CD4-positive, alpha-beta T cell treated with Interleukin-15 for 1 hour (primary cell): ENCODE results near the gene NUP98.

Experiments
- DNase-seq: peaks from one replicate; pipeline ENCODE4 v3.0.0-alpha.2; 2020

Gene NUP98

DNA sequence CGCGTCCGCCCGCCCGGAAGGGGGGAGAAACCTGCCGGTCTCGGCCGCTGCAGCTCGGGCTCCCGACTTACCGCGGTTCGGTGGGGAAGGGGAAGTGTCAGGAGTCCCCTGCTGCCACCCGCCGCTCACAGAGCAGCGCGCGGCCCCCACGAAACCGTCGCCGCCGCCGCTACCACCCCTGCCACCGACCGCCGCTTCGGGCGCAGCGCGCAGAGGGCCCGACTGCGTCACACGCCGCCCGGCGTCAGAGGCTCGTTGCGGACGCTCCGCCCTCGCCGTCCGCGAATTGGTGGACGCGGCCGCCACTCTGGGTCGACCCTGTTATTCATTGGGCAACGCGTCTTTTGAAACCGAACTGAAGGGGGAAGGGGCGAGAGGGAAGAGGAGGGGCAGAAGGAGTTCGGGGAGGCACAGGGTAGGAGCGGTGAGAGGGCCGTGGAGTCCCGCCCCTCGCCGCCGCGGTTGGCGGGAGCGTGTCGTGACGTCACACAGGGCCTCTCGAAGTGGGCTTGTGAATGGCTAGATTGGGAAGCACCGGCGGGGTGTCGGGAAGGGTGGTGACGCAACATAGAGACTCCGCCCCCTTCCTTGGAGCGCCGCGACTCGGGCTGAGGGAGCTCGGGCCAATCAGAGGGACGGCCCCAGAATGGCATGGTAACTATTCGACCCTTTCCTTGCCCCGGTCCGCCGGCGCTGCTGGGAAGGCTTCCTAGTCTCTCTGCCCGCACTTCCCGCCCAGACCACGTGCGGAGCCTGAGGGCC is at the start of gene NUP98:
Gene NUP98, minus strand, starts transcription at position 226 of the 762 bp plus-strand sequence. CDS start 15,437 bp downstream, outside the sequence.
- DNase-seq = peak; percentile 100

DNA sequence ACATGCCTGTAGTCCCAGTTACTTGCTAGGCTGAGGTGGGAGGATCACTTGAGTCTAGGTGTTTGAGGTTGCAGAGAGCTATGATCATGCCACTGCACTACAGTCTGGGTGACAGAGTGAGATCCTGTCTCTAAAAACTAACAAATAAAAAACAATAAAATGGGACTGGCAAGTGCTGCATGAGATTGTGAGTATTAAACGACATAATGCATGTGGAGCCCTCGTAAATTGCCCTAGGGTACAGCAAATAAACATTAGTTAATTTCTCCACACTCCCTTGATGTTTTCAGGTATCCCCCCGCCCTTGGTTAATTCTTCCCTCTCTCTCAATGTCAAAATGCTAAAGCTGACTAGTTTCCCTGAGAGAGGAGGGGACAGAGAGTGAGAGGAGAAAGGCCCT is 48.3 kb upstream of the NUP98 start:
- no peak for DNase-seq

DNA sequence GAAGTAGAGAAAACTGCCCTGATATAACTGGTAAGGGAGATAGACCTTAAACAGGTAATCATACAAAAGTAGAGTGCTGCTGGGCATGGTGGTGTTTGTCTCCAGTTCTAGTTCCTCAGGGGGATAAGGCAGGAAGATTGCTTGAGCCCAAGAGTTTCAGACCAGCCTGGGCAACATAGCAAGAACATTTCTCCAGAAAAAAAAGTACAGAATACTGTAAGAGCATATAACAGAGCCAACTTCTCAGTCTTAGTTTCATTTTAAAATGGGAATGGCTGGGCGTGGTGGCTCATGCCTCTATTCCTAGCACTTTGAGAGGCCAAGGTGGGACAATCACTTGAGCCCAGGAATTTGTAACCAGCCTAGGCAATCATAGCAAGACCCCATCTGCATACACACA is 47.9 kb upstream of the NUP98 start:
- DNase-seq = no peak

DNA sequence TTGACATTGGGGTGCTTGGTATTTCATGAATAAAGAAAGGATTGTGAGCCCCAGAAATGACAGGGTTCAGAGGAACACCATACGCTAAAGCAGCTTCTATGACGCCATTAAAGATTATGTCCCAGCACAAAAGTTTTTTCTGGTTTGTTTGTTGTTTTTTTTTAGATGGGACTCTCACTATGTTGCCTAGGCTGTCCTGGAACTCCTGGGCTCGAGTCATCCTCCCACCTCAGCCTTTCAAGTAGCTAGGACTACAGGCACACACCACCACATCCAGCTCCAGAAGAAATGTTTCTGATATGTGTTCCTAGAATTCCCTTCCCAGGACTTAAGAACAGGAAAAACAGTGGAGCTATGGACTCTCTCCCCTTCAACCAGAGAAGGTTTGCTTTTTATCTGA is 46.0 kb upstream of the NUP98 start:
- DNase-seq = no peak

DNA sequence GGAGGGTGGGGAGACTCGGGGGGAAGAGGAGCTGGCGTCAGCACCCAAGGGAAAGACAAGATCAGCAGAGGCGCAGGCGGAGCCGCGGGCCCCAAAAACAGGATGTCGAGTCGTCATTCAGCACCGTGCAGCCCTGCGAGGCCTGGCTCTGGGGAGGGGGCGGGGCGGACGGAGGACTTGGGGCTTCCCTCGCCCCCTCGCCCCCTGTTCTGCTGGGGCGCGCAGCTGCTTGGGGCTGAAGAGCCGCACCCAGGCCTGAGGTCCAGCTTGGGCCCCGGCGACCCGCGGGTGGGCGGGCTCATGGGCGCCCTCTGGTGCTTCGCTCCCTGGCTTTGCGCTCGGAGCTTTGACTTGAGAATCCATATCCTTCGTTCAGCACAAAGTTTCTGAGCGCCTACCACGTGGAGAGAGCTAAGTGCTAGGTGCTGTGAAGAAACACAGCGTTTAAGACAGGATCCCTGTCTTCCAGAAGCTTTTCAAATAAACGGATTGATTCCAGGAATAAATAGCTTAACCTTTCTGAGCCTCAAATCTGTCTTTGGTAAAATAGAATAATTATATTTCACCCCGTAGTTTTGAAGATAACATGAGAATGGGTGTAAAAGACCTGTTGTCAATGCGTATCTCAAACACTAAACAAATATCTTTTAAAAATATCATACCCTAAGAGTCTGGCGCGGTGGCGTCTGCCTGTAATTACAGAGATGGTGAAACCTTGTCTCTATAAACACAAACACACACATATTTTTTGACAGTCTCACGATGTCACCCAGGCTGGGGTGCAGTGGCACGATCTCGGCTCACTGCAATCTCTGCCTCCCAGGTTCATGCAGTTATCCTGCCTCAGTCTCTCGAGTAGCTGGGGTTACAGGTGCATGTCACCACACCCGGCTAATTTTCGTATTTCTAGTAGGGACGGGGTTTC is 44.3 kb upstream of the NUP98 start:
- DNase-seq = peak; percentile 98

DNA sequence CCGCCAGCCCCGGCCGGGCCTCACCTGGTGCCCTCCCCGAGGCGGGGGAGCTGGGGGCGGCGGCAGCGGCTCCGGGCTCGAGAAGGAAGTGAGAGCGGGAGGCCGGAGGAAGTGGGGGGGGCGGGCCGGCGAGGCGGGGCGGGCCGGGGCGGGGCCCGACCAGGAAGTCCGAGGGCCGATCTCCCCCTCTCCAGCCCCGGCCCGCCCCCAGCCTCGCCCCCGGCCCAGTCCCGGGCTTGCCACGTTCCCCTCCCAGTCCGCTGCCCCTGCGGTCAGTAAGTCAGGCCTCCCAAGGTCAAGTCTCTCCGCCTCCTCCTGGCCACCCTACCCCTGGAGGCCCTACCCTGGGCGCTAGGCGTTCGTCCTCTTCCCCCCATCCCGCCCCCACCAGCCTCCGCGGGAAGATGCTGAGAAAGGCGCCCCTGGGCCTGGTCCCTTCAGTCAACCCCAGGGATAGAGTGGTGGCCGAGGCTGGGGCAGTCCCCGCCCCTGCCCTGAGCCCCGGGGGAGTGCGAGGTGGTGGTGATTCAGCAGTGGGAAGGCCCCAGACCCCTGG is 43.6 kb upstream of the NUP98 start, which contains the start of gene RHOG:
Gene RHOG, minus strand, starts transcription at position 90 of the 556 bp plus-strand sequence. CDS start 12,821 bp downstream, outside the sequence.
- no peak for DNase-seq

DNA sequence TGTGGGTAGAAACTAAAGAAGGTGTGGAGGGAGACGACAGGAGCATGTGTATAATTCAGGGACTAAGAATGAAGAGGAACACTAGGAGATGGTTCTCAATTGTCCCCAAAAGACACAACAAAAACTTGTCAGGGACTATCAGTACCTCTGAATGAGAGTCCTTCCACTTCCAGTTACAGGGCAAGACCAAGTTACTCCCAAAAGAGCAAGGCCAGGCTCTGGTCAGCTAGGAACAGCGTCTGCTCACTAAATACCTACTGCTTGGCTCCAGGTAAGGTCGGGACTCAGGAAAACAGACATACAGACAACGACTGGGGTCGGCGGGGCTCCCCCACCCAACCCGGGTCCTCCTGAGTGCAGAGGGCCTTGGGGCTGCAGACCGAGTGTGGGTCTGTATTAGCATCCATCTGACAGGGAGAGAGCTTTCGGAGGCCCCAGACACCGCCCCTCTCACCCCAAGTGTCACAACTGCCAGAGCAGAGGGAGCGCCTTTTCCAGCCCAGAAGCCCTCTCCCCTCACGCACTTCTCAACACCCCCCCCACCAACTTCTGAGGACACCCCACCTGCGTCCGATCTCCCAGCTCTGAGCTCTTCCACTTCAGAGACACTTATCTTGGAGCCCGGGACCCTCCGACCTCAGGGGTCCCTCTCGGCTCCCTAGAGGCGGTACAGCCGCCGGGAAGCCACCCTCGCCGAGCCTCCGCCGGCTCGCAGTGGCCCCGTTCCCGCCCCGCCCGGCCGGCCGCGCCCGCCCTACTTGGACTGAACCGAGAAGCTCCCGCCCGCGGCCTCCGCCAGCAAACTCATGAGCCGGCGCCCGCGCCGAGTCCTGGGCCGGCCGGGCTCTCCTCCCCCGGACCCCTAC is 42.9 kb upstream of the NUP98 start:
- peak; percentile 38 for DNase-seq

DNA sequence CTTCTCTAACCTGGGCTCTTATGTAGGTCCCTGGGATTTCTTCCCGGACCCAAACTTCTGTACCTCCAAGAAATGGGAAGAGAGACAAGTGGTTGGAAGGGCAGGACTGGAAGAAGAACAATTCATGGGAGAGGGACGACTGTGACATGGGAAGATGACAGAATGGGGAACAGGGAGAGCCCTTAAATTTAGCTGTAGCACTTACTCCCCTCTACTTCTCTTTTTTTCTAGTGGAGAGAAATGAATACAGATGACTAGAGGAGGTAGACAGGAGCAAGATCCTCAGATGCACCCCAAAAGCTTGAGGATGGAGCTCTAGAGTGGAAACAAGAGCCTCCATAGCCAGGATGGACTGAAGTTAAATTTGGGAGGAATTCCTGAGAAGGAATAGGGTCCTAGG is 41.1 kb upstream of the NUP98 start:
- DNase-seq = no peak

DNA sequence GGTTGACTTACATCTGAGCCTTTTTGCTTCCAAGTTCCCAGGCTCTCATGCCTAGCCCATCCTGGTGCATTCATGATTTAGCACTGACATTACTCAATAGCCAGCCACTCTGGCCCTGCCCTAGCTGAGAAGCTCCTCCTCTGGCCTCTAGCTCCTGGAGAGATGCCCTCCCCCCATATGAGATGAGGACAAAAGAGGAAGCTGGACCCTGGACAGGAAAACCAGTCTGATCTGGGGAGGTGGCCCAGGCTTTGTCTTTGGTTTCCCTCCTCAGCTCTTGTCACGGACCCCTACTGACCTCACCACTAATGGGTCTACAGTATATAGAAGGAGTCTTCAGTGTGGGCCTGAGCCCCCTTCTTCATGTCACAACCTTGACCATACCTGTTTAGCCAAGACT is 40.4 kb upstream of the NUP98 start:
- DNase-seq = peak; percentile 70

DNA sequence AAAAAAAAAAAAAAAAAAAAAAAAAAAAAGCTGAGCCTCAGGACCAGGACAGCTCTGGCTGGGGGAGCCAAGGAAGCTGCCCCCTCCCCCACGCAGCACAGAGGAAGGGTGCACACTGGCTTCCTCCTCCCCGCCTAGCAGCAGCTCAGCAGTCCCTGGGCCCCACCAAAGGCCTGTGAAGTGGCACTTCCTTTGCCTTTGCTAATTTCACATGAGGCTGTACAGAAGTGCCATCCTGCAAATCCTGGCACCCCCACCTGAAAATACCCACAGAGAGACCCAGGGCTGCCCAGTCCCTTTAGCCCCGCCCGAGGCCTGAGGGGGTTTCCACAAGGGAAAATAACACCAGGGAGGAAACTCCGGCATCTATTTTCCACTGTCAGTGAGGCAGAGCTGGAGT is 39.5 kb upstream of the NUP98 start:
- peak; percentile 57 for DNase-seq

DNA sequence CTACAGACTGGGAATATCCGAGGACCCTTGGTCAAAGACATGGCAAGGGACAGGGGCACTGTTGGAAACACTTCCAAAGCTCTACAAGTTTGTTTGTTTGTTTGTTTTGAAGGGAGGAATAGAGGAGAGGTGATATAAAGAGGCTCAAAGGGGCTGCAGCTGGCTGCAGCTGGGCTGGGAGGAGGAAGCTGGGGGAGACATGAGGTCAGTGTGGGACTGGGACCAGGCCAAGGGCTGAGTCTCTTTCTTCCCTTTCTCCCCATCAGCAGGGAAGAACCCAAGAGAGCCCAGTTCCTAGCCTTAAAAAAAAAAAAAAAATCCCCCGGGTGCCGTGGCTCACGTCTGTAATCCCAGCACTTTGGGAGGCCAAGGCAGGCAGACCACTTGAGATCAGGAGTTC is 38.4 kb upstream of the NUP98 start:
- DNase-seq = no peak

DNA sequence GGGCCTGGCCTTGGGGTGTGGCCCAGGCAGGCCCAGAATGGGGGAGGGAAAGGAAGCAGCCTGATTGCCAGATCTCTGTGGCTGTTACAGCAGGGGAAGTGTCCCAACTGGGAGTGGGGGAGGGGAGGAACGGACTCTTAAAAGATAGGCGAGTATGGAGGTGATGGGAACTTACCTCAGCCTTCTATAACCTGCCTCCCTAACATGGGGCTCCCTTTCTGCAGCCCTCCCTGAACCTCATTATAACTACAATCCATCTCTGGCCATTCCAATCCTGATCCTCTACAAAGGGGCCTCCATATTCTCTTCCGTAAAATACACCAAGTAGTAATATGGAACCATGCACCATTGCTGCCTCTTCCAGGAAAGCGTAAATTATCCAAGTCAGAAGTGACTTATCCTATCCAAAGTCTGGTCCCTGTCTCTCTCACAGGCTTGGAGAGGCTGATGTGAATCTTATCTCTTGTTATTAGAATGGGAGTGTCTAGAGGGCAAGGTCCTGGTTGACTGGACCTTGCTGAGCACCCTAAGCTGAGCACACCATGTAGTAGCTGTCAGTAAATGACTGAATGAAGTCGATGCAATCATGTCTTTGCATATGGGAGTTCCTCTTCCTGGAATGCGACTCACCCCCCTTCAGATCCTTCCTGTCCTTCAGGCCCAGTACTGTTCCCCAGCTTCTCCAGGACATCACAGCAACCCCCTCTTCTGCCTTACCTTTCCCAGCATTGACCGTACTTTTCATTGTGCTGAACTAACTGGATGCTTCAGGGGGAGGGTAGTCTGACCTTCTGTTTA is 37.5 kb upstream of the NUP98 start:
- DNase-seq = peak; percentile 53

DNA sequence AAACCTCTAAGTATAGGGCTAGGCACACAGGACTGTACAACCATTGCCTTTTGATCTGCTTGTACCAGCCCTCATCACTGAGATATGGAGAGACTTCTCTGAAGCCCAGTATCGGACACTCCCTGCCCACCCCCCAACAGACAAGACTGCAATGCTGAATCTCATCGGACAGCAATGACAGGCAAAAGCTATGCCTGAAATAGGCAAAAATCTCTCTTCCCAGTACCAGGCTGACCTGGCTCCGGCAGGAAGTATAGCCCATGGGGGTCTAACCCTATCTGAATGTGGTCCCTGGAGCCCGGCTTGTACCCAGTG is 37.0 kb upstream of the NUP98 start:
- DNase-seq = no peak

DNA sequence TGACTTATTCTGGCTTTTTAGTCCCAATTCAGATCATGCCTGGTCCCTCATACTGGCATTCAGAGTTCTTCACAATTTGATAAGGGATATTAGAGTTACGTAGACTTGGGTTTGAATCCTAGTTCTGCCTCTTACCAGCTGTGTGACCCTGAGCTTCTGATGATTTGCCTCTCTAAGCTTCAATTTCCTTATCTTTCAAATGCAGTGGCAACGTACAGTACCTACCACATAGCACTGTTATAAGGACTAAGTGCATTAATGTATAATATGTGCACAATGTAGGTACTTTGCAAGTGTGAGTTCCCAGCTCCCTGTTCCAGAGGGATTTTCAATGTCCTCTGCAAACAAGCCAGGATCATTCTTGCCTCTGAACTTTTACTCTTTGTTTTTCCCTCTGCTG is 36.1 kb upstream of the NUP98 start:
- no peak for DNase-seq

DNA sequence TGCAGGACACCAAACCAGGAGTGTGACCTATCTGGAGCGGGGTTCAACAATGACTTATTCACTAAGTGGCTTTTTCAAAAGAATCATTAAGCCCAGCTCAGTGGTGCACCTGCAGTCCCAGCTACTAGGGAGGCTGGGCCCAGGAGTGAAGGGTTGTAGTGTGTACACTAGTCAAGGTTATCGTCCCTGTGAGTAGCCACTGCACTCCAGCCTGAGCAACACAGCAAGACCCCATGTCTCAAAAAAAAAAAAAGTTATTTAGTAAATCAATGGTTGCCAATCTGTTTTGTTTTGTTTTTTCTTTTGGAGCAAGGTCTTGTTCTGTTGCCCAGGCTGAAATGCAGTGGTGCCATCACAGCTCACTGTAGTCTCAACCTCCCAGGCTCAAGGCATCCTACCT is 35.5 kb upstream of the NUP98 start:
- DNase-seq = no peak

DNA sequence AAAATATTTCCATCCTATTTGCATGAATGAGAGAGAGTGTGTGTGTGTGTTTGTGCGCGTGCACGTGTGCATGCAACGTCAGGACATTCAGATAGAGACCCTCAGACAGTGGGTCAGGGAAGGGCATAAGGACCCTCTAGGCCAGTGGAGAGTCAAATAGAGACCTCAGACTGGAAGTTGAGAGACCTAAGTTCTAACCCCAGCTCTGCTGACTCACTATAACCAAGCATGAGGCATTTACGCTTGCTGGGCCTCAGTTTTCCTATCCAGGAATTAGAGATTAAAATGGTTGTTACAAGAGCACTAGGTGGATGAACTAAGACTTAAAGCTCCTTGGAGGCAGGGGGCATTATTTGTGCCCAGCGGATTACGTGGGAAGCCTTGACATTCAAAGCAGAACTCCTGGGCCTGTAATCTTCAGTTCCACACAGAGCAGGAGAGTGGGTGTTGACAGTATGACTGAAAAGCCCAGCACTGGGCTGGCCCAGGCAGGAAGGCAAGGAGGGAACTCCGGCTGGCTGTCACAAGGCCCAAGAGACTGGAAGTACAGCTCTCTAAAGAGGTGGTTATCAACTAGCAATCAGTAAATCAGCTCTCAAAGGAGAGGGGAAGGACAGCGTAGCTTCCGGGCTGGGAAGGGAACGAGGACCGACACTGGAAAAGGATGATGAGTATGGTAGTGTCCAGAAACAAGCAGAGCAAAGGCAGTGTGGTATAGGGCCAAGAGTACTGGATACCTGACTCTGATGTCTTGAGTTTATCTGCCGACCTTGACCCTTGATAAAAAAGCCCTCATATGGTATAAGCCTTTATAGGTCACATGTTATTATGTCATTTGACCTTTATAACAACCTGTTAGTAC is 34.3 kb upstream of the NUP98 start:
- DNase-seq = peak; percentile 29

DNA sequence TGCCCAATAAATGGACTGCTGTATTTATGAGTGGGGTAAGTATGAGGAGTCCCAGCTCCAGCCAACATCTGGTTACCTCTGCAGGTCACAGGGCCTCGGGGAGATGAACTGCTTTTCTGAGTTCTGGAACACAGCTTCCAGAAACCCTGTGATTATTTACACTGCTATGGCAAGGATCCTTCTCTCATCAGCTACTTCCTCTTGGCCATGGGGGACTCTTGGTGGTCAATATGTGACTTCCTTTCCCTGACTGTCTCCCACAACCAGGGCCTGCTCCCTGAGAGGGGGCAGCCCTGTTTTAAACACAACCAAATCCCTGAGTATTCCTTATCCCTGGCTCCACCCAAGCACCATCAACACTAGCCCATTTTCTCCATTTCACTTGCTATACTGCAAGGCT is 33.4 kb upstream of the NUP98 start:
- no peak for DNase-seq

DNA sequence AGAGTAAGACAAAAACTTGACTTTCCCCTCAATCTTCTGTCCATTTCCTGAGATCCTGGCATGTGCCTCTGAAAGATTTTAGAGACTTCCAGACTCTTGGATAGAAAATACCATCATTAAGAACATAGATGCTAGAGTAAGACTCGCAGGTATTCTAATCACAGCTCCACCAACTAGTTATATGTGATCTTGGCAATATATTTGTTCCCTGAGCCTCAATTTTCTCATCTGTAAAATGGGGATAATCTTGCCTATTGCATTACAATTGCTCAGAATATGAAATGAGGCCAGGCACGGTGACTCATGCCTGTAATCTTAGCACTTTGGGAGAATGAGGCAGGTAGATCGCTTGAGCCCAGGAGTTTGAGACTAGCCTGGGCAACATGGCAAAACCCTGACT is 32.7 kb upstream of the NUP98 start:
- DNase-seq = no peak

DNA sequence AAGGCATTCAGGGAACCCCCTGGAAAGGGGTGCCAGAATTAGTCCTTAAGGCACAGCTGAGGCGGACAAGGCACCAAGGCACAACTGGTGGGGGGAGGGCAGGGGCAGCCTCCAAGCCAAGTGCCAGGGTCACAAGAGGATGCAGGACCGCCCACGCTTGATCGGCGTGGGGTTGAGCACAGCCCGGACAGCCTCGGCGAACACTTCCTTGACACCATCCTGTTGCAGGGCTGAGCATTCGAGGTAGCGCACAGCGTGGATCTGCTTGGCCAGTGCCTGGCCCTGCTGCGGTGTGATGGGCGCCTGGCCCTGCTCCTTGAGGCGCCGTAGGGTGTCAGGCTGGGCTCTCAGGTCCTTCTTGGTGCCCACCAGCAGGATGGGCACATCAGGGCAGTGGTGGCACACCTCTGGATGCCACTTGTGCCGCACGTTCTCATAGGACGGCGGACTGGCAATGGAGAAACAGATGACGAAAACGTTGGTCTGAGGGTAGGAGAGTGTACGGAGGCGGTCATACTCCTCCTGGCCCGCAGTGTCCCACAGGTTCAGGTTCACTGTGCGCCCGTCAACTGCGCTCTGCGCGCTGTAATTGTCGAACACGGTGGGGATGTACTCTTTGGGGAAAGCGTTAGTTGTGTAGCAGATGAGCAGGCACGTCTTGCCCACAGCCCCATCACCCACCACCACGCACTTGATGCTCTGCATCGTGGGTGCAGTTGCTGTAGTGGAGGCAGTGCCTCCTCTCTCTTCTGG is 30.3 kb upstream of the NUP98 start:
- DNase-seq = no peak

DNA sequence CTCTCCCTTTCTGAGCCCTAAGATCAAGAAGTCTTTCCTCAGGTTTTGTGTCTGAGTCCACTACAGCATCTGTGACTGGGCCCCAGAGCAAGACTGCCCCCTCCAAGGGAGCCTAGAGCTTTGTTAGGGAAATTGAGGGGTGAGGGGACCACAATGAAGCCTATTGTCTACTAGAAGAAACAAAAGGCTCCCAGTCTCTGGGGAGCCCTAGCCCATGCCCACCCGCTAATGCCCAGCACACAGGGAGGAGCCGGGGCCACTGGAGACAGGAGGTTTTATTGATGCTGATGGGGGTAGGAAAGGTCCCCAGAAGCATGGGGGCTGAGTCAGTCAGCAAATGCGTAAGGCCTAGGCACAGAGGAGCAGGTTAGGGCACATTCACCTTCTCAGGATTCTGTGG is 29.4 kb upstream of the NUP98 start:
- no peak for DNase-seq
